ENCODE data around the gene NRG3. TPM values are rescaled to one million over a fixed set of nuclear protein-coding genes. Genes with fewer than 3 reads are reported as not detected.

The NRG3 gene
- total RNA-seq, 1 donor from 2014 or later = 2.6 TPM

GRCh38 chr10:82176587-82176986, 301.6 kb downstream of the NRG3 start:
- no peak for DNase-seq
- no peak for ATAC-seq
- intact Hi-C loops (cut with DNase I) = no loop called here
- Histone ChIP-seq H3K9me3 (peaks cover 9% of the 10 kb centered on the region), H3K4me3 (no peak overlapping the region), H3K27me3 (ENCODE audit: low read depth) (no peaks in the 10 kb centered on the region), H3K36me3 (no peaks in the 10 kb centered on the region), H3K27ac (no peak overlapping the region), H3K4me1 (no peaks in the 10 kb centered on the region)
- TF ChIP-seq CTCF (IDR thresholded peaks at IDR 0.05) = no peak

GRCh38 chr10:82190432-82191260, 315.7 kb downstream of the NRG3 start:
- intact Hi-C loops (cut with DNase I) = no loop called here
- no peaks in the 10 kb centered on the region for H3K36me3 ChIP-seq
- ATAC-seq = no peak
- DNase-seq = no peak
- no peak overlapping the region for H3K27ac ChIP-seq
- no peaks in the 10 kb centered on the region for H3K9me3 ChIP-seq
- no peaks in the 10 kb centered on the region for H3K4me1 ChIP-seq
- TF ChIP-seq CTCF (IDR thresholded peaks at IDR 0.05) = no peak
- no peak overlapping the region for H3K4me3 ChIP-seq
- H3K27me3 ChIP-seq (ENCODE audit: low read depth) = no peaks in the 10 kb centered on the region

DNA sequence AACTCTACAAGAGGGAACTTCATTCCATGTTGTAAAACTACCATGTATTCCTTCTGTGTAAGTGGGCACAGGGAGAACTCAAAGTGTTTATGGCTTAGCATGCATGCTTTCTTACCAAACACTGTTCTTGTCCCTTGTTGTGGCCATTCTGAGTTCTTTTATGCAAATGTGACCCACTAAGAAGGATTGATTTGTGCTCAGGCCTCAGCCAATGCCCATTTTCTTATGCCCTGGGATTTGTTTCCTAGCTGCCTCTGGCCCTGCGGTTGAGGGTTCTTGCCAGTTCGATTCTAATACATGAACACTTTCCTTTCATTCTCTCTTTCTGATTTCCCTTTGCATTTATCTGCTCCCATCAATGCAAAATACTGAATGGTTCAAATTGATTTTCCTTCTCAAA, 316.7 kb downstream of the NRG3 start:
- DNase-seq (no peak), ATAC-seq (no peak)
- H3K27me3 ChIP-seq (ENCODE audit: low read depth) = no peaks in the 10 kb centered on the region
- intact Hi-C loops (cut with DNase I) = no loop called here
- no peaks in the 10 kb centered on the region for H3K4me1 ChIP-seq
- H3K4me3 ChIP-seq = no peak overlapping the region
- no peaks in the 10 kb centered on the region for H3K9me3 ChIP-seq
- H3K36me3 ChIP-seq = no peaks in the 10 kb centered on the region
- no peak overlapping the region for H3K27ac ChIP-seq
- no peak for TF ChIP-seq CTCF (IDR thresholded peaks at IDR 0.05)

DNA sequence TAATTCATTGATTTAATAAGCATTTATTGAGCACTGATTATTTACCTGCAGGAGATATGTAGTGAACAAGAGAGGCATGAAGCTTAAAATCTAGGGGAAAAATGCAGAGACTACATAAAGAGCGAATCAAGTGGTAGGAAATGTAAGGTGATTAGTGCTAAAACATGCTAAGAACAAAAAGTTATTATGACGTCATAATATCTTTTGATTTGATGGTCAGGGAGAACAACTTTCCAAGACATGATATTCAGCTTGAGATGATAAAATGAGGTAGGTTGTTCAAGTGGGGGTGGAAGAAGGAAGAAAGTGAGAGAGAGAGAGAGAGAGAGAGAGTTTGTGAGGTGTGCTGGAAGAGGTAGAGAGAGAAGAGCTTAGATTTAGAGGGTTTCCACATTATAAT, 317.7 kb downstream of the NRG3 start:
- DNase-seq (no peak), ATAC-seq (no peak)
- Histone ChIP-seq H3K4me3 (no peak overlapping the region), H3K9me3 (no peaks in the 10 kb centered on the region), H3K36me3 (no peaks in the 10 kb centered on the region), H3K27me3 (ENCODE audit: low read depth) (no peaks in the 10 kb centered on the region), H3K4me1 (no peaks in the 10 kb centered on the region), H3K27ac (no peak overlapping the region)
- TF ChIP-seq CTCF (IDR thresholded peaks at IDR 0.05) = no peak
- intact Hi-C loops (cut with DNase I) = no loop called here

GRCh38 chr10:82194419-82194818, 319.4 kb downstream of the NRG3 start:
- no peak overlapping the region for H3K27ac ChIP-seq
- H3K36me3 ChIP-seq = no peaks in the 10 kb centered on the region
- no peak overlapping the region for H3K4me3 ChIP-seq
- intact Hi-C loops (cut with DNase I) = no loop called here
- no peaks in the 10 kb centered on the region for H3K4me1 ChIP-seq
- no peak for TF ChIP-seq CTCF (IDR thresholded peaks at IDR 0.05)
- DNase-seq (no peak), ATAC-seq (no peak)
- no peaks in the 10 kb centered on the region for H3K9me3 ChIP-seq
- H3K27me3 ChIP-seq (ENCODE audit: low read depth) = no peaks in the 10 kb centered on the region
